DOHH2 (cell line): Measurements from ENCODE around the gene MED17.
"Not testable (repeated sequence)": the region's sequence is repeated elsewhere in the genome, so short reads cannot be mapped to it uniquely, and the experiment has no call there.

Source experiments
- CTCF ChIP-seq: fragments of 200-600 bp; sonication (generic); IDR thresholded peaks from one replicate; pipeline ENCODE4 v1.5.1; 2014; ENCODE audit warnings: antibody characterized with exemption, mild to moderate bottlenecking, low read depth, low read length; ENCODE audit not compliant: poor library complexity, severe bottlenecking
- EZH2phosphoT487 ChIP-seq: fragments of 200-600 bp; sonication (generic); IDR thresholded peaks from 2 replicates; pipeline ENCODE4 v1.6.1; 2017; ENCODE audit warnings: borderline replicate concordance, mild to moderate bottlenecking, antibody characterized with exemption, low read length, moderate library complexity, mixed read lengths

- TF ChIP-seq CTCF, EZH2phosphoT487: not testable (repeated sequence)
Measured at GRCh38 chr11:93774560-93774959, 9.5 kb upstream of the MED17 start.
